Motor neuron (in vitro differentiated cells): ENCODE measurements around the gene CLPTM1L. TPM values are rescaled to one million over a fixed set of nuclear protein-coding genes. Genes with fewer than 3 reads are reported as not detected.

Experiments
- ATAC-seq, 8 experiments: fragments of 200-7000 bp; cut with Tn5 transposase; replicated peaks in 6 of 8; 2 replicates each; pipeline ENCODE4 v1.8.0; 2021; ENCODE audit warnings: mild to moderate bottlenecking in 8 of 8, moderate library complexity in 8 of 8
- H3K27ac ChIP-seq, 2 donors: fragments of 250-450 bp; sonication (Bioruptor Pico); 2 replicates each; pipeline ENCODE4 v1.9.0; 2021; ENCODE audit warnings: antibody characterized with exemption in 2 of 2, mild to moderate bottlenecking in 2 of 2, moderate library complexity in 1 of 2
- H3K4me1 ChIP-seq, 2 donors: fragments of 250-450 bp; sonication (Bioruptor Pico); replicated peaks in 1 of 2; 2 replicates each; pipeline ENCODE4 v1.6.1; 2021; ENCODE audit warnings: antibody characterized with exemption in 2 of 2, mild to moderate bottlenecking in 2 of 2, moderate library complexity in 1 of 2
- H3K4me3 ChIP-seq, 5 donors: fragments of 250-450 bp; sonication (Bioruptor Pico); 2 replicates each; pipeline ENCODE4 v1.9.0; 2021; ENCODE audit warnings: antibody characterized with exemption in 5 of 5, mild to moderate bottlenecking in 5 of 5, moderate library complexity in 4 of 5
- WGBS, 10 experiments: fragments of 450-650 bp; shearing (Covaris generic); methylation state at CpG; one replicate each; pipeline ENCODE4 v1.0.0; 2022; 5-methylcytosine and 5-hydroxymethylcytosine counted together
- in situ Hi-C, 9 experiments: fragments of 400-800 bp; cut with MboI; loops; one replicate each; pipeline ENCODE4 v1.15.0; 2021; ENCODE audit warnings: low sequenced_read_pairs in 9 of 9, low pct_unique_long_range_greater_than_20kb in 2 of 9; ENCODE audit not compliant: unreplicated experiment in 9 of 9
- total RNA-seq, 8 experiments: library from RNA; unstranded; fragments of 300-600 nt; gene quantifications; 2 replicates each; pipeline versions ENCODE4 v1.2.3 to v1.2.4, GENCODE V29; 2022

CLPTM1L gene
- total RNA-seq, 8 experiments from 2014 or later: 42.4 to 132 (median 77.7) TPM

DNA sequence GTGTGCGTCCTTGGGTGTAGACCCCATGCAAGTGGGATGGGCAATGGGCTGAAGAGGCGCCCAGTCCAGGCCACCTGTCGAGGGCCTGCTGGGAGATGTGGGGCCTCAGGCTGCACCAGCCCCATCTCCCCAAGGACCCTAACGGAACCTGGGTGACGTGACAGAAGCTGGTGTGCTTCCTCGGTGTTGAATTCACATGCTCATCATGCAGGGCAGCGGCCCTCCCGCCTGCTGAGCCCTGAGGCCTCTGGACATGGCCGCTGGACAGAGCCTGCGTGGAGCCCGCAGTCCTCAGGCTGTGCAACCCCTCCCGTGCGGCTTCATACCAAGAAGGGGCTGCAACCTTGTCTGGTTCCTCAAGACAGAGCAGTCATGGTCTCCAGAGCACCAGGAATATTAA lies 76.8 kb downstream of the CLPTM1L start:
- WGBS, 10 experiments: 48 to 100% (median 85%) methylated on average over 2 to 4 of the region's 13 CpGs; no CpG with 5 or more reads in 6 of the 10 experiments
- Histone ChIP-seq H3K4me3 (no peak overlapping the region), H3K27ac (no peak overlapping the region), H3K4me1 (no peaks in the 10 kb centered on the region)
- no peak for ATAC-seq
- in situ Hi-C loops: no loop called here

Other genes starting within 250 kb of the CLPTM1L start
- gene SLC12A7, start 233.0 kb downstream of the CLPTM1L start, total RNA-seq: 10 to 100 TPM in 3 of 8 experiments, 1 to 10 TPM in 5; 2.0 to 14.4 (median 6.7) TPM
- gene SLC6A19, start 143.5 kb downstream of the CLPTM1L start, total RNA-seq: under 1 TPM in 5 of 8 experiments, not detected in 3; 0.04 to 0.24 (median 0.10) TPM
- gene SLC6A18, start 119.7 kb downstream of the CLPTM1L start, total RNA-seq: under 1 TPM in 1 of 8 experiments, not detected in 7; 0.14 TPM
- 1 to 10 TPM in 2 of 8 experiments, under 1 TPM in 5, not detected in 1; 0.05 to 6.3 (median 0.38) TPM for gene TERT, start 50.0 kb downstream of the CLPTM1L start, total RNA-seq
- gene SLC6A3, start 100.3 kb upstream of the CLPTM1L start, total RNA-seq: 1 to 10 TPM in 2 of 8 experiments, under 1 TPM in 4, not detected in 2; 0.05 to 1.7 (median 0.52) TPM
- 10 to 100 TPM; 16.8 to 39.2 (median 29.8) TPM for gene LPCAT1, start 178.9 kb upstream of the CLPTM1L start, total RNA-seq